ENCODE measurements around the gene COLGALT1. TPM values are rescaled to one million over a fixed set of nuclear protein-coding genes. Genes with fewer than 3 reads are reported as not detected.

Gene COLGALT1
- polyA plus RNA-seq, 2 of the 4 experiments (the other 2 are of a cell fraction) = 57.1 to 64.4 TPM

GRCh38 chr19:17511724-17512573 lies 43.5 kb upstream of the COLGALT1 start (continued):
- TF ChIP-seq, protein P1, sequence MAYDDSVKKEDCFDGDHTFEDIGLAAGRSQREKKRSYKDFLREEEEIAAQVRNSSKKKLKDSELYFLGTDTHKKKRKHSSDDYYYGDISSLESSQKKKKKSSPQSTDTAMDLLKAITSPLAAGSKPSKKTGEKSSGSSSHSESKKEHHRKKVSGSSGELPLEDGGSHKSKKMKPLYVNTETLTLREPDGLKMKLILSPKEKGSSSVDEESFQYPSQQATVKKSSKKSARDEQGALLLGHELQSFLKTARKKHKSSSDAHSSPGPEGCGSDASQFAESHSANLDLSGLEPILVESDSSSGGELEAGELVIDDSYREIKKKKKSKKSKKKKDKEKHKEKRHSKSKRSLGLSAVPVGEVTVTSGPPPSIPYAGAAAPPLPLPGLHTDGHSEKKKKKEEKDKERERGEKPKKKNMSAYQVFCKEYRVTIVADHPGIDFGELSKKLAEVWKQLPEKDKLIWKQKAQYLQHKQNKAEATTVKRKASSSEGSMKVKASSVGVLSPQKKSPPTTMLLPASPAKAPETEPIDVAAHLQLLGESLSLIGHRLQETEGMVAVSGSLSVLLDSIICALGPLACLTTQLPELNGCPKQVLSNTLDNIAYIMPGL (CRISPR knock-in tag; IDR thresholded peaks at IDR 0.05; ENCODE audit: borderline replicate concordance) = no peak
- TF ChIP-seq SREBF2 (IDR thresholded peaks at IDR 0.05) (no peak), CHD2 (IDR thresholded peaks at IDR 0.05; ENCODE audit: low read length, partially characterized antibody) (no peak), ATOH8 (CRISPR knock-in tag; IDR thresholded peaks at IDR 0.05; ENCODE audit: low read depth) (peak; percentile 21; the same call in 1 of the 2 replicates), MAX (IDR thresholded peaks at IDR 0.05) (peak; percentile 87), JUN (IDR thresholded peaks at IDR 0.05) (peak in 1 of 2 experiments; percentile 82; a peak in 3 of 5 replicates), EP300 (IDR thresholded peaks at IDR 0.05) (no peak), E2F6 (IDR thresholded peaks at IDR 0.05; ENCODE audit: borderline replicate concordance, low read depth) (peak; percentile 86; the same call in 1 of the 2 replicates), FOXS1 (CRISPR knock-in tag; IDR thresholded peaks at IDR 0.05) (no peak), BHLHE40 (IDR thresholded peaks at IDR 0.05; ENCODE audit: low read depth, low read length) (no peak), NPAS2 (CRISPR knock-in tag; IDR thresholded peaks at IDR 0.05; ENCODE audit: borderline replicate concordance) (no peak), TFCP2L1 (CRISPR knock-in tag; IDR thresholded peaks at IDR 0.05) (no peak), GATA3 (IDR thresholded peaks at IDR 0.05; ENCODE audit: borderline replicate concordance) (no peak), POLR2A (IDR thresholded peaks at IDR 0.05; ENCODE audit: low read length) (peak; percentile 19; the same call in 1 of the 2 replicates)
- TF ChIP-seq, protein P2, sequence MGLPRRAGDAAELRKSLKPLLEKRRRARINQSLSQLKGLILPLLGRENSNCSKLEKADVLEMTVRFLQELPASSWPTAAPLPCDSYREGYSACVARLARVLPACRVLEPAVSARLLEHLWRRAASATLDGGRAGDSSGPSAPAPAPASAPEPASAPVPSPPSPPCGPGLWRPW (IDR thresholded peaks at IDR 0.05) = no peak

GRCh38 chr19:17512574-17512939 lies 42.9 kb upstream of the COLGALT1 start:
- Histone ChIP-seq H3K4me3 (peak overlapping the region; percentile 100), H3K4me1 (peaks cover 13% of the 10 kb centered on the region), H3K4me2 (peak overlapping the region; percentile 97), H3K27ac (peak overlapping the region; percentile 100), H3K9me3 (peaks cover 15% of the 10 kb centered on the region)
- ATAC-seq = no peak
- 82% methylated on average over 9 of the region's 9 CpGs for WGBS (ENCODE audit: missing lambda C conversion rate)
- no peak for FAIRE-seq
- DNase-seq (ENCODE audit: low read depth in 1 of 2, low spot score in 1 of 2) = no peak
- CTCF ChIA-PET = interaction anchor here (1.2 kb wide), 1 partner anchor 24 kb away, joined by 3 read pairs; no protein-coding TSS in a partner anchor
- POLR2A ChIA-PET = no interaction called here
- no peak for TF ChIP-seq RCOR1 (IDR thresholded peaks at IDR 0.05; ENCODE audit: low read depth, low read length)
- TF ChIP-seq USF2 (IDR thresholded peaks at IDR 0.05) = no peak

DNA sequence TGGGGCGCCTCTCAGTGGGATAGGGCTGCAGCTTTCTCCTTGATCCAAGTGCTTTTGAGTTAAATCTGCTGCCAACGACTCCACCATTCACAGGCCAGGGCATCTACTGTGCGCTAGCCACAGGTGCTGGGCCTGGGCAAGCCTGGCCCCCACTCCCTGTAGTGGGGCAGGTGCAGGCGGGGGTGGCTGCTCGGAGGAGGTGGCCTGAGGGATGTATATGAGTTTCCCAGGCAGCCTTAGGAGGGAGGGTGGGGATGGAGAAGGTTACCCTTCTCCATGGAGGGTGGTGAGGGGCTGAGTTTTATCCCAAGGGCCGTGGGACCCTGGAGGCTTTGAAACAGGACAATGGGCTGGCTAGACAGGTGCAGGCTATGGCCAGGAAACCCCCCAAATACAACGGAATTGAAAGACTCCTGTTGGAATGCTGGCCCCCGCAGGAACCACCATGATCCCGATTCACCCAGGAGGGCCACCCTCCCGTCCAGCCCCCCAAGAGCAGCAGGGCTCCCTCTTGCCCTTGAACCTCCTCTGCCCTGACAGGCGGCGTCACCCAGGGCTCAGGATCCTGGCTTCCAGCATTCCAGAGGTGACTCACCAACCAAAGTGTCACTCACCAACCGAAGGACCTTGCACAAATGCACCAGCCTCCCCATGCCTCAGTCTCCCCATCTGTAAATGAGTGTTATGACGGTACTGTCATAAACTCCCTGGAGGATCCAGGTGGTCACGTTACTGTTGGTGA lies 39.9 kb upstream of the COLGALT1 start:
- WGBS (ENCODE audit: missing lambda C conversion rate) = 84% methylated on average over 10 of the region's 15 CpGs
- no peak for DNase-seq (ENCODE audit: low read depth in 1 of 2, low spot score in 1 of 2)
- TF ChIP-seq USF2 (IDR thresholded peaks at IDR 0.05) = no peak
- ATAC-seq = no peak
- H3K27ac ChIP-seq = no peak overlapping the region
- 0 out of 3 replicates have a peak, but pooled peaks cover 3% of the 10 kb centered on the region for H3K4me1 ChIP-seq
- H3K9me3 ChIP-seq = peaks cover 18% of the 10 kb centered on the region
- POLR2A ChIA-PET = no interaction called here
- CTCF ChIA-PET = interaction anchor here (1.2 kb wide), 1 partner anchor 14 kb away, joined by 3 read pairs; no protein-coding TSS in a partner anchor
- no peak overlapping the region for H3K4me2 ChIP-seq
- no peak overlapping the region for H3K4me3 ChIP-seq
- no peak for FAIRE-seq
